NCI-H1930 (cell line): ENCODE data around the gene NANOS3.
"Not testable (repeated sequence)": the region's sequence is repeated elsewhere in the genome, so short reads cannot be mapped to it uniquely, and the experiment has no call there.

Source experiments
- DNase-seq, 2 experiments: peaks; one replicate each; lab custom pipeline; 2025; lab: John Stamatoyannopoulos, UW

The NANOS3 gene

DNA sequence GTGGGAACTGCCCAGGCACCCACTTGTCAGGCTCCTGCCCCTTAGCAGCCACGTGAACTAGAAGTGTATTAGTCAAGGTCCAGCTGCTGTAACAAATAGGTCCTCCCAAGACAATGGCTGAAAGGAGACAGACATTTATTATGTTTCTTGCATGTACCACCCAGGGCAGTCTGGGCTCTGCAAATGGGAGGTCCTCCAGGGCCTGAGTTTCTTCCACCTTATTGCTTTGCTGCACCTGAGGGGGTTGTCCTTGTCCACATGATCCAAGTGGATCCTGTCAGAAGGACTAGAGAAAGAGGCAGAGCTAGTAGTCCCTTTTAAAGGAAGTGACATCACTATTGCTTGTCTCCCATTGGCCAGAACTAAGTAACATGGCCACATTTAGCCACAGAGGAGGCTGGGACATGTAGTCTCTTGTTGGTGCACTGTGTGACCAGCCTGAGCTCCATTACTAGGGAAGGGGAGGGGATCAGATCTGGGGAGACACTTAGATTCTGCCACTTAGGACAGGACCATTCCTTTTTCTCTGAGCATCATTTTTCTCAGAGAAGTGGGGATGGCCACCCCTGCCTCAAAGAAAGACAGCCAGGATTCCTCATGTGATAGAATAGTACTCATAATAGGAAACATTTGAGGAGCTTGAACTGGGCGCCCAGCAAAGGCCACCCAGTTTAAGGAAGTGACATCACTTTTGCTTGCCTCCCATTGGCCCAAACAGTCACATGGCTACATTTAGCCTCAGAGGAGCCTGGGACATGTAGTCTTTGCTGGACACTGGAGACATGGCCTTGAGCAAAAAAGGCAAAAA is 44.2 kb downstream of the NANOS3 start:
- DNase-seq: no peak

DNA sequence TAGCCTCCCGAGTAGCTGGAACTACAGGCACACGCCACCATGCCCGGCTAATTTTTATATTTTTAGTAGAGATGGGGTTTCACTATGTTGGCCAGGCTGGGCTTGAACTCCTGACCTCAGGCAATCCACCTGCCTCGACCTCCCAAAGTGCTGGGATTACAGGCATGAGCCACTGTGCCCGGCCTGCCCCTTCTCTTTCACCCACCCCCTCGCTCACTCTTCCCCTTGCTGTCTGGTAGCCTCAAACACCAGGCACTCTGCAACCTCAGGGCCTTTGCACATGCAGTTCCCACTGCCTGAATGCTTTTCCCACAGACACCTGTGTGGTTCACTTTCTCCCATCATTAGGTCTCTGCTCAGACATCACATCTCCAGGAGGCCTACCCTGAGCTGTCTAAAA is 45.2 kb downstream of the NANOS3 start:
- not testable (repeated sequence) for DNase-seq

DNA sequence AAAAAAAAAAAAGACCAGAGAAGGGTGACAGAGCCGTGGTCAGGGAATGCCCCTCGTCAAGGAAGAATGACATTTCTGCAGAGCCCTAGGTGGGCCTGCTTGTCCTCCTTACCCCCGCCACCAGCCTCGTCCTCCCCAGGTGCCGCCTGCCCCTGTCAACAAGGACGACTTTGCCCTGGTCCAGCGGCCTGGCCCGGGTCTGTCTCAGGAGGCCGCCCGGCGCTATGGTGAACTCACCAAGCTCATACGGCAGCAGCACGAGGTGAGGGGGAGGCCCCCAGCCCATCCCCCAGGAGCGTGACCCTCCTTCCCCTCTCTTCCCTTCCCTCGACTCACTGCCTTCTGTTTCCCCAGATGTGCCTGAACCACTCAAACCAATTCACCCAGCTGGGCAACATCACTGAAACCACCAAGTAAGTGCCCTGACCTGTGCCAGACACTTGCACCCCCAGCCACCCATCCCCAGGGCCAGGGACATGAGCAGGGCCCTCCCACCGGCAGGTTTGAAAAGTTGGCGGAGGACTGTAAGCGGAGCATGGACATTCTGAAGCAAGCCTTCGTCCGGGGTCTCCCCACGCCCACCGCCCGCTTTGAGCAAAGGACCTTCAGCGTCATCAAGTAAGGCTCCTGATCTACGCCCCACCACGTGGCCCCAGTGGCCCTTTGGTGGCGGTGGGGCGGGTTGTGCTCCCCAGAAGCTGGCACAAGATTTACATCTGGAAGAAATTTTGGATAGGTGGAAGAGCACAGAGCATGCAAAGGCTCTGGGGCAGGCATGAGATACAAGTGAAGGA is 46.5 kb downstream of the NANOS3 start:
- no peak for DNase-seq

DNA sequence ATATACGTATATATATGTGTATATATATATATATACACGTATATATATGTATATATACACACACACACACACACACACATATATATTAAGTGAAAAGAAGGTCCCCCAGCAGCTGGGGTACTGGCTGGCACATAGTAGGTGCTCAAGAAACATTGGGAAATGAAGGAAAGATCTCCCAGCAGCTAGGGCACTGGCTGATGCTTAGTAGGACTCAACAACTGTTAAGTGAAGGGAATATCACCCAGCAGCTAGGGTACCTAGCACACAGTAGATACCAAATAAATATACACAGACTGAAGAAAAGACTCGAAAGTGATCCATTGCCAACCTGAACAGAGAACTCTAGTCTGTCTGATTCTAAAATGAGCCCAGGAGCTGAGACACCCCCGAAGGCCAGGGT is 49.1 kb downstream of the NANOS3 start:
- DNase-seq: no peak

DNA sequence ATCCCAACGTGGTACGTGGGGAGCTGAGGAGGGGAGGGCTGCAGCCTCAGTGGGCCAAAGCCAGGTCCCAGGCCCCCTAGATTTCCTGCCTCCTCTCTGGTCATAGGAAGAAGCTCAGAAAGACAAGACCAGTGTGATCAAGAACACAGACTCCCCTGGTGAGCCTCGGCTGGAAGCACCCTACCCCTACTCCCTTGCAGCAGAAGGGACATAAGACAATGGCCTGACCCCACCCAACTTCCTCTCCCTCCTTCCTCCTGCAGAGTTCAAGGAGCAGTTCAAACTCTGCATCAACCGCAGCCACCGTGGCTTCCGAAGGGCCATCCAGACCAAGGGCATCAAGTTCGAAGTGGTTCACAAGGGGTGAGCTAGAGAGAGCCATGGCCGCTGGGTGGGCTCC is 49.8 kb downstream of the NANOS3 start:
- DNase-seq: no peak

DNA sequence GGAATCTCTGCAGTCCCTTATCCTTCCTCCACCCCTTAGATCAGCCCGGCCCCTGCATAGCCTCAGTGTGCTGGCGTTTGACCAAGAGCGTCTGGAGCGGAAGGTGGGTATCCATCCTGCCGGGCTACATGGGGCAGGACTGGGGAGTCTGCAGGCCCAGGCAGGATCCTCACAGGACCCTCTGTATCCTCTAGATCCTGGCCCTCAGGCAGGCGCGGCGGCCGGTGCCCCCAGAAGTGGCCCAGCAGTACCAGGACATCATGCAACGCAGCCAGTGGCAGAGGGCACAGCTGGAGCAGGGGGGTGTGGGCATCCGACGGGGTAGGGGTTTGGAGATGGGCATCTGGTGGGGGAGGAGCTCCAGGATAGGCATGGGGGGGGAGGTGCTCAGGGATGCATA is 52.4 kb downstream of the NANOS3 start:
- no peak for DNase-seq

DNA sequence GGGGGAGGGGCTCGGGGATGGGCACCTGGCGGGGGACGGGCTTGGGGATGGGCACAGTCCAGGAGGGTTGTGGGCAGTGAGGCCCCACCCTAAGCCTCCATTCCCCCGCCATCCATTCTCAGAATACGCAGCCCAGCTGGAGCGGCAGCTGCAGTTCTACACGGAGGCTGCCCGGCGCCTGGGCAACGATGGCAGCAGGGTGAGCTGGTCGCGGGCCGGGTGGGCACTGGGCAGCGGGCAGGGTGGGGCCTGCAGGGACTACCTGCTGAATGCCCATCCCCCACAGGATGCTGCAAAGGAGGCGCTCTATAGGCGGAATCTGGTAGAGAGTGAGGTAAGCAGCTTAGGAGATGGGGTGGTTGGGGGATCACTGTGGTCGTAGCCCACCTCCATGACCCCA is 53.0 kb downstream of the NANOS3 start:
- no peak for DNase-seq
